DMS79 (cell line): ENCODE results near the gene CHIA.

Source experiments
- DNase-seq: peaks from one replicate; lab custom pipeline; 2025; lab: John Stamatoyannopoulos, UW

CHIA gene

GRCh38 chr1:111366256-111366655, 75.6 kb downstream of the CHIA start:
- DNase-seq = no peak

DNA sequence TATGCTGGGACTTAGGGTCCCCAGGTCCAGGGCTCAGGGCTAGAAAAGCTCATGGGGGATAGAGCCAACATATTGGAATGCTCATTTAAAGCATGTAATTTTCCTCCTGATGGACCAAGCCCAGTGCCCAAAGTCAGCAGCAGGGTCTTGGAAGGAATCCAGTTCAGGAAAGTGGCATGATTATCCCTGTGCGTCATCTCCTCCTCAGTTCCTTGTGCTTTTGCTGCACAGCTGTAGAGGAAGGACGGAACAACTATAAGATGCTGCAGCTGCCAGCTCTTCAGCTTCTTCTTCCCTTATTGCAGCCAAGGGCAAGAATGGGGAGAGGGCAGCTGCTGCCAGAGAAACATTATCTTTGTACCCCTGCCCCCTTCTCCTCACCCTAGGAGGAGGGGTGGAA, 78.5 kb downstream of the CHIA start:
- peak; percentile 51 for DNase-seq

DNA sequence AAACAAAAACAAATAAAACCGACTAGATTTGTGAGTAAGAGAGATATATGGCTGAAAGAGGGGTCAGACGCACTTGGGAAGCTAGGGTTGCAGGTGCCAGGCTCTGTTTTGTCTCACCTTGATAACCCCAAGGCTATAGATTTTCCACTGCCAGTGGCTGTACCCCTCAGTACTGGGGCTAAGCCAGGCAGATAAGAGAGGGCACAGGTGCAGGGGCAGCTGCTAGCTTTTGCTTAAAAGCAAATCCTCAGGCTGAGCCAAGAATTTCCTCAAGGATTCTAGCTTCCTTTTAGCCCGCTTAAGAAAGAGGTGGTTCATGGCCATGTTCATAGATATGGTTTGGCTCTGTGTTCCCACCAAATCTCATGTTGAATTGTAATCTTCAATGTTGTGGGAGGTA, 79.0 kb downstream of the CHIA start:
- peak; percentile 59 for DNase-seq
